SK-N-MC (cell line): ENCODE measurements around the gene RNU1-3.
"Not testable (repeated sequence)": the region's sequence is repeated elsewhere in the genome, so short reads cannot be mapped to it uniquely, and the experiment has no call there.

Experiments
- DNase-seq: peaks from one replicate; pipeline ENCODE4 v3.0.0-alpha.2; 2011; ENCODE audit warnings: low read depth, low spot score
- H3K27ac ChIP-seq: fragments of 200-600 bp; sonication (generic); 2 replicates; pipeline ENCODE4 v1.5.1; 2016; ENCODE audit warnings: mixed run types
- H3K36me3 ChIP-seq: fragments of 200-600 bp; sonication (generic); 2 replicates; pipeline ENCODE4 v1.6.1; 2017; ENCODE audit warnings: antibody characterized with exemption, low read length, mixed read lengths; ENCODE audit not compliant: insufficient read depth
- H3K4me3 ChIP-seq: fragments of 200-600 bp; sonication (generic); 2 replicates; pipeline ENCODE4 v1.5.1; 2016
- H3K9ac ChIP-seq: fragments of 200-600 bp; sonication (generic); 2 replicates; pipeline ENCODE4 v1.8.0; 2017; ENCODE audit warnings: mixed run types, mixed read lengths; ENCODE audit not compliant: insufficient read length
- H3K9me3 ChIP-seq: fragments of 200-600 bp; sonication (generic); 2 replicates; pipeline ENCODE4 v1.6.1; 2017; ENCODE audit warnings: low read depth, mild to moderate bottlenecking, antibody characterized with exemption, low read length, moderate library complexity, mixed read lengths
- EZH2 ChIP-seq: fragments of 200-600 bp; sonication (generic); IDR thresholded peaks from one replicate; pipeline ENCODE4 v1.6.1; 2017; ENCODE audit warnings: antibody characterized with exemption
- FOXP2 ChIP-seq: optimal IDR thresholded peaks from 2 replicates; pipeline ENCODE3; 2011; ENCODE audit warnings: mild to moderate bottlenecking, moderate library complexity; ENCODE audit not compliant: insufficient read depth; ENCODE audit errors: extremely low read length, control extremely low read depth
- POLR2AphosphoS5 ChIP-seq: IDR thresholded peaks from 2 replicates; pipeline ENCODE4 v1.6.1; 2012; ENCODE audit warnings: mild to moderate bottlenecking, low read depth, low read length, borderline replicate concordance

The RNU1-3 gene

GRCh38 chr1:16633540-16634282 lies 33.0 kb downstream of the RNU1-3 start:
- H3K4me3 ChIP-seq, H3K9me3 ChIP-seq, H3K9ac ChIP-seq, DNase-seq, H3K27ac ChIP-seq: not testable (repeated sequence)
- H3K36me3 ChIP-seq, result peaks cover 25% of the 10 kb centered on the region; the same call in 1 of the 2 replicates

- not testable (repeated sequence) for H3K27ac ChIP-seq, H3K9ac ChIP-seq, H3K4me3 ChIP-seq, DNase-seq, H3K9me3 ChIP-seq
- peaks cover 31% of the 10 kb centered on the region; the same call in 1 of the 2 replicates for H3K36me3 ChIP-seq
These were observed 34.5 kb downstream of the RNU1-3 start for GRCh38 chr1:16632044-16632850.

- TF ChIP-seq POLR2AphosphoS5 (no peak), FOXP2 (no peak), EZH2 (no peak)
- H3K9ac ChIP-seq, result no peak overlapping the region
- DNase-seq, result no peak
- peaks cover 32% of the 10 kb centered on the region; the same call in 1 of the 2 replicates for H3K36me3 ChIP-seq
- no peak overlapping the region for H3K4me3 ChIP-seq
- H3K27ac ChIP-seq, result no peak overlapping the region
- no peaks in the 10 kb centered on the region for H3K9me3 ChIP-seq
These were observed 35.3 kb downstream of the RNU1-3 start for GRCh38 chr1:16631248-16632043.

GRCh38 chr1:16630661-16631247 lies 36.0 kb downstream of the RNU1-3 start:
- no peak overlapping the region for H3K9ac ChIP-seq
- TF ChIP-seq FOXP2 (no peak), EZH2 (no peak), POLR2AphosphoS5 (no peak)

GRCh38 chr1:16629916-16630530 lies 36.7 kb downstream of the RNU1-3 start:
- H3K36me3 ChIP-seq, result peaks cover 42% of the 10 kb centered on the region; the same call in 1 of the 2 replicates
- not testable (repeated sequence) for H3K9ac ChIP-seq, DNase-seq, H3K9me3 ChIP-seq, H3K4me3 ChIP-seq, H3K27ac ChIP-seq

More at GRCh38 chr1:16630661-16631247, 36.0 kb downstream of the RNU1-3 start:
- no peak for DNase-seq
- Histone ChIP-seq H3K4me3 (no peak overlapping the region), H3K9me3 (no peaks in the 10 kb centered on the region), H3K36me3 (peaks cover 38% of the 10 kb centered on the region; the same call in 1 of the 2 replicates), H3K27ac (no peak overlapping the region)

GRCh38 chr1:16628361-16629111 lies 38.2 kb downstream of the RNU1-3 start:
- H3K36me3 ChIP-seq, result peaks cover 50% of the 10 kb centered on the region; the same call in 1 of the 2 replicates
- no peak overlapping the region for H3K27ac ChIP-seq
- H3K9me3 ChIP-seq, result no peaks in the 10 kb centered on the region
- DNase-seq, result no peak
- H3K9ac ChIP-seq, result no peak overlapping the region
- TF ChIP-seq POLR2AphosphoS5 (peak; percentile 16; the same call in 1 of the 2 replicates), EZH2 (no peak), FOXP2 (no peak)
- no peak overlapping the region for H3K4me3 ChIP-seq

- not testable (repeated sequence) for DNase-seq, H3K4me3 ChIP-seq, H3K9me3 ChIP-seq, H3K9ac ChIP-seq, H3K27ac ChIP-seq
- peaks cover 38% of the 10 kb centered on the region; the same call in 1 of the 2 replicates for H3K36me3 ChIP-seq
These were observed 40.3 kb downstream of the RNU1-3 start for GRCh38 chr1:16626409-16626983.
